ENCODE measurements around the gene ILDR2.

ILDR2 gene

GRCh38 chr1:166944186-166944967, 31.0 kb downstream of the ILDR2 start:
- Histone ChIP-seq H3K27me3 (ENCODE audit: control insufficient read depth in 1 of 2, insufficient read depth in 1 of 2, low read length in 2 of 2) (peaks cover 0 to 44% of the 10 kb centered on the region in 2 experiments), H3K27ac (ENCODE audit: low read length, poor library complexity, severe bottlenecking) (peak overlapping the region; percentile 73), H3K4me3 (ENCODE audit: insufficient read depth in 1 of 2, low read depth in 1 of 2, low read length in 2 of 2) (no peak overlapping the region), H3K14ac (ENCODE audit: low read length in 2 of 2) (no peak overlapping the region), H2BK5ac (ENCODE audit: low read depth, low read length, poor library complexity, severe bottlenecking) (no peak overlapping the region), H2BK12ac (ENCODE audit: low read length in 2 of 2) (no peak overlapping the region), H3K23ac (ENCODE audit: low read length in 2 of 2) (no peak overlapping the region), H3K4me2 (ENCODE audit: low read length, poor library complexity, severe bottlenecking) (no peak overlapping the region), H3K4ac (ENCODE audit: low read depth in 1 of 2, low read length in 2 of 2) (no peak overlapping the region), H3K79me1 (replicated peaks; ENCODE audit: low read length, poor library complexity, severe bottlenecking) (no peaks in the 10 kb centered on the region), H3K9ac (ENCODE audit: low read length) (no peak overlapping the region), H2BK15ac (ENCODE audit: low read depth, poor library complexity, severe bottlenecking) (no peak overlapping the region), H2AK5ac (ENCODE audit: low read length, severe bottlenecking) (peak overlapping the region; percentile 20), H4K91ac (ENCODE audit: low read length) (no peak overlapping the region), H2BK120ac (ENCODE audit: low read depth, low read length) (no peak overlapping the region), H4K8ac (ENCODE audit: low read length) (no peak overlapping the region), H3K18ac (ENCODE audit: low read depth in 1 of 2, low read length in 2 of 2) (no peak overlapping the region), H3K4me1 (ENCODE audit: control insufficient read depth, insufficient read depth, low read depth, low read length) (peaks cover 13% of the 10 kb centered on the region), H3K36me3 (ENCODE audit: control insufficient read depth in 1 of 2, insufficient read depth in 2 of 2, low read depth in 1 of 2, low read length in 2 of 2) (no peaks in the 10 kb centered on the region), H2AFZ (ENCODE audit: low read depth, low read length) (no peak overlapping the region), H3K9me3 (ENCODE audit: control insufficient read depth, low read length) (no peaks in the 10 kb centered on the region)
- DNase-seq: peak; percentile 48
- 54% methylated on average over 5 of the region's 5 CpGs for WGBS

- H2AFZ ChIP-seq (ENCODE audit: low read depth, low read length): no peak overlapping the region
Measured at GRCh38 chr1:166939741-166940375, 35.5 kb downstream of the ILDR2 start.

GRCh38 chr1:166937962-166938361, 37.4 kb downstream of the ILDR2 start:
- Histone ChIP-seq H3K4me3 (ENCODE audit: insufficient read depth in 1 of 2, low read depth in 1 of 2, low read length in 2 of 2) (no peak overlapping the region), H3K14ac (ENCODE audit: low read length in 2 of 2) (no peak overlapping the region), H2AFZ (ENCODE audit: low read depth, low read length) (no peak overlapping the region), H3K9ac (ENCODE audit: low read length) (no peak overlapping the region), H3K4me2 (ENCODE audit: low read length, poor library complexity, severe bottlenecking) (no peak overlapping the region), H2BK12ac (ENCODE audit: low read length in 2 of 2) (no peak overlapping the region), H4K8ac (ENCODE audit: low read length) (no peak overlapping the region), H3K23ac (ENCODE audit: low read length in 2 of 2) (no peak overlapping the region), H3K4me1 (ENCODE audit: control insufficient read depth, insufficient read depth, low read depth, low read length) (peaks cover 3% of the 10 kb centered on the region), H2BK15ac (ENCODE audit: low read depth, poor library complexity, severe bottlenecking) (no peak overlapping the region), H2AK5ac (ENCODE audit: low read length, severe bottlenecking) (no peak overlapping the region), H3K27ac (ENCODE audit: low read length, poor library complexity, severe bottlenecking) (no peak overlapping the region), H2BK5ac (ENCODE audit: low read depth, low read length, poor library complexity, severe bottlenecking) (no peak overlapping the region), H3K18ac (ENCODE audit: low read depth in 1 of 2, low read length in 2 of 2) (no peak overlapping the region), H3K36me3 (ENCODE audit: control insufficient read depth in 1 of 2, insufficient read depth in 2 of 2, low read depth in 1 of 2, low read length in 2 of 2) (no peaks in the 10 kb centered on the region), H3K27me3 (ENCODE audit: control insufficient read depth in 1 of 2, insufficient read depth in 1 of 2, low read length in 2 of 2) (peaks cover 0 to 37% of the 10 kb centered on the region in 2 experiments), H2BK120ac (ENCODE audit: low read depth, low read length) (no peak overlapping the region), H3K4ac (ENCODE audit: low read depth in 1 of 2, low read length in 2 of 2) (no peak overlapping the region), H3K9me3 (ENCODE audit: control insufficient read depth, low read length) (no peaks in the 10 kb centered on the region), H3K79me1 (replicated peaks; ENCODE audit: low read length, poor library complexity, severe bottlenecking) (no peaks in the 10 kb centered on the region), H4K91ac (ENCODE audit: low read length) (no peak overlapping the region)
- 89% methylated on average over 2 of the region's 2 CpGs for WGBS
- DNase-seq: no peak

More at GRCh38 chr1:166939741-166940375, 35.5 kb downstream of the ILDR2 start:
- no peak overlapping the region for H3K27ac ChIP-seq (ENCODE audit: low read length, poor library complexity, severe bottlenecking)
- 94% methylated on average over 5 of the region's 5 CpGs for WGBS
- H4K91ac ChIP-seq (ENCODE audit: low read length): no peak overlapping the region
- no peak overlapping the region for H3K9ac ChIP-seq (ENCODE audit: low read length)
- H2BK12ac ChIP-seq (ENCODE audit: low read length in 2 of 2): no peak overlapping the region
- no peak overlapping the region for H2BK5ac ChIP-seq (ENCODE audit: low read depth, low read length, poor library complexity, severe bottlenecking)
- peaks cover 3% of the 10 kb centered on the region for H3K4me1 ChIP-seq (ENCODE audit: control insufficient read depth, insufficient read depth, low read depth, low read length)
- no peaks in the 10 kb centered on the region for H3K9me3 ChIP-seq (ENCODE audit: control insufficient read depth, low read length)
- no peak overlapping the region for H2AK5ac ChIP-seq (ENCODE audit: low read length, severe bottlenecking)
- H3K14ac ChIP-seq (ENCODE audit: low read length in 2 of 2): no peak overlapping the region
- DNase-seq: no peak
- no peak overlapping the region for H3K18ac ChIP-seq (ENCODE audit: low read depth in 1 of 2, low read length in 2 of 2)
- H3K4me2 ChIP-seq (ENCODE audit: low read length, poor library complexity, severe bottlenecking): no peak overlapping the region
- H4K8ac ChIP-seq (ENCODE audit: low read length): no peak overlapping the region
- no peak overlapping the region for H3K4me3 ChIP-seq (ENCODE audit: insufficient read depth in 1 of 2, low read depth in 1 of 2, low read length in 2 of 2)
- no peaks in the 10 kb centered on the region for H3K36me3 ChIP-seq (ENCODE audit: control insufficient read depth in 1 of 2, insufficient read depth in 2 of 2, low read depth in 1 of 2, low read length in 2 of 2)
- H3K79me1 ChIP-seq (replicated peaks; ENCODE audit: low read length, poor library complexity, severe bottlenecking): no peaks in the 10 kb centered on the region
- no peak overlapping the region for H3K4ac ChIP-seq (ENCODE audit: low read depth in 1 of 2, low read length in 2 of 2)
- H3K27me3 ChIP-seq (ENCODE audit: control insufficient read depth in 1 of 2, insufficient read depth in 1 of 2, low read length in 2 of 2): peaks cover 0 to 34% of the 10 kb centered on the region in 2 experiments
- no peak overlapping the region for H2BK120ac ChIP-seq (ENCODE audit: low read depth, low read length)
- H2BK15ac ChIP-seq (ENCODE audit: low read depth, poor library complexity, severe bottlenecking): no peak overlapping the region
- H3K23ac ChIP-seq (ENCODE audit: low read length in 2 of 2): no peak overlapping the region

- Histone ChIP-seq H3K9ac (ENCODE audit: low read length) (no peak overlapping the region), H3K4me3 (ENCODE audit: insufficient read depth in 1 of 2, low read depth in 1 of 2, low read length in 2 of 2) (no peak overlapping the region), H3K9me3 (ENCODE audit: control insufficient read depth, low read length) (no peaks in the 10 kb centered on the region), H3K4me1 (ENCODE audit: control insufficient read depth, insufficient read depth, low read depth, low read length) (peaks cover 5% of the 10 kb centered on the region), H3K79me1 (replicated peaks; ENCODE audit: low read length, poor library complexity, severe bottlenecking) (no peaks in the 10 kb centered on the region), H2BK120ac (ENCODE audit: low read depth, low read length) (no peak overlapping the region), H2AFZ (ENCODE audit: low read depth, low read length) (no peak overlapping the region), H3K14ac (ENCODE audit: low read length in 2 of 2) (no peak overlapping the region), H2BK5ac (ENCODE audit: low read depth, low read length, poor library complexity, severe bottlenecking) (no peak overlapping the region), H3K4me2 (ENCODE audit: low read length, poor library complexity, severe bottlenecking) (no peak overlapping the region), H3K27ac (ENCODE audit: low read length, poor library complexity, severe bottlenecking) (no peak overlapping the region), H3K36me3 (ENCODE audit: control insufficient read depth in 1 of 2, insufficient read depth in 2 of 2, low read depth in 1 of 2, low read length in 2 of 2) (no peaks in the 10 kb centered on the region), H2BK15ac (ENCODE audit: low read depth, poor library complexity, severe bottlenecking) (no peak overlapping the region), H4K8ac (ENCODE audit: low read length) (no peak overlapping the region), H2AK5ac (ENCODE audit: low read length, severe bottlenecking) (no peak overlapping the region), H2BK12ac (ENCODE audit: low read length in 2 of 2) (no peak overlapping the region), H4K91ac (ENCODE audit: low read length) (no peak overlapping the region), H3K4ac (ENCODE audit: low read depth in 1 of 2, low read length in 2 of 2) (no peak overlapping the region), H3K18ac (ENCODE audit: low read depth in 1 of 2, low read length in 2 of 2) (no peak overlapping the region), H3K27me3 (ENCODE audit: control insufficient read depth in 1 of 2, insufficient read depth in 1 of 2, low read length in 2 of 2) (peaks cover 0 to 42% of the 10 kb centered on the region in 2 experiments), H3K23ac (ENCODE audit: low read length in 2 of 2) (no peak overlapping the region)
- no peak for DNase-seq
- WGBS: 90% methylated on average over 4 of the region's 4 CpGs
Measured at GRCh38 chr1:166937329-166937728, 38.0 kb downstream of the ILDR2 start.

Data from mesenchymal stem cell (in vitro differentiated cells and primary cell).